Stomach (tissue), 4 donors: ENCODE measurements around the gene RARRES2.
"Not testable (repeated sequence)": the region's sequence is repeated elsewhere in the genome, so short reads cannot be mapped to it uniquely, and the experiment has no call there.

Experiments
- POLR2AphosphoS5 ChIP-seq, 3 donors: sonication (generic); formaldehyde crosslinking; IDR thresholded peaks; one replicate each; pipeline ENCODE4 v1.6.1; 2016; ENCODE audit warnings: antibody characterized with exemption in 3 of 3
- TF ChIP-seq, protein P1 (sequence below), 7 experiments: fragments of 450-650 bp in 4 of 7; fragments of 200-600 bp in 3 of 7; sonication (generic) in 3 of 7; IDR thresholded peaks; one replicate each; pipeline ENCODE4 v1.5.1; 2016 to 2019; ENCODE audit warnings: antibody characterized with exemption in 7 of 7, control low read depth in 2 of 7, mild to moderate bottlenecking in 1 of 7

- TF ChIP-seq, protein P1, sequence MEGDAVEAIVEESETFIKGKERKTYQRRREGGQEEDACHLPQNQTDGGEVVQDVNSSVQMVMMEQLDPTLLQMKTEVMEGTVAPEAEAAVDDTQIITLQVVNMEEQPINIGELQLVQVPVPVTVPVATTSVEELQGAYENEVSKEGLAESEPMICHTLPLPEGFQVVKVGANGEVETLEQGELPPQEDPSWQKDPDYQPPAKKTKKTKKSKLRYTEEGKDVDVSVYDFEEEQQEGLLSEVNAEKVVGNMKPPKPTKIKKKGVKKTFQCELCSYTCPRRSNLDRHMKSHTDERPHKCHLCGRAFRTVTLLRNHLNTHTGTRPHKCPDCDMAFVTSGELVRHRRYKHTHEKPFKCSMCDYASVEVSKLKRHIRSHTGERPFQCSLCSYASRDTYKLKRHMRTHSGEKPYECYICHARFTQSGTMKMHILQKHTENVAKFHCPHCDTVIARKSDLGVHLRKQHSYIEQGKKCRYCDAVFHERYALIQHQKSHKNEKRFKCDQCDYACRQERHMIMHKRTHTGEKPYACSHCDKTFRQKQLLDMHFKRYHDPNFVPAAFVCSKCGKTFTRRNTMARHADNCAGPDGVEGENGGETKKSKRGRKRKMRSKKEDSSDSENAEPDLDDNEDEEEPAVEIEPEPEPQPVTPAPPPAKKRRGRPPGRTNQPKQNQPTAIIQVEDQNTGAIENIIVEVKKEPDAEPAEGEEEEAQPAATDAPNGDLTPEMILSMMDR (IDR thresholded peaks at IDR 0.05) = not testable (repeated sequence)
- TF ChIP-seq POLR2AphosphoS5 (IDR thresholded peaks at IDR 0.05) = not testable (repeated sequence)
Observed at GRCh38 chr7:150306377-150306776, 35.1 kb downstream of the RARRES2 start.
